Measurements from ENCODE around the gene FALEC.
"Not testable (repeated sequence)": the region's sequence is repeated elsewhere in the genome, so short reads cannot be mapped to it uniquely, and the experiment has no call there.

The FALEC gene

DNA sequence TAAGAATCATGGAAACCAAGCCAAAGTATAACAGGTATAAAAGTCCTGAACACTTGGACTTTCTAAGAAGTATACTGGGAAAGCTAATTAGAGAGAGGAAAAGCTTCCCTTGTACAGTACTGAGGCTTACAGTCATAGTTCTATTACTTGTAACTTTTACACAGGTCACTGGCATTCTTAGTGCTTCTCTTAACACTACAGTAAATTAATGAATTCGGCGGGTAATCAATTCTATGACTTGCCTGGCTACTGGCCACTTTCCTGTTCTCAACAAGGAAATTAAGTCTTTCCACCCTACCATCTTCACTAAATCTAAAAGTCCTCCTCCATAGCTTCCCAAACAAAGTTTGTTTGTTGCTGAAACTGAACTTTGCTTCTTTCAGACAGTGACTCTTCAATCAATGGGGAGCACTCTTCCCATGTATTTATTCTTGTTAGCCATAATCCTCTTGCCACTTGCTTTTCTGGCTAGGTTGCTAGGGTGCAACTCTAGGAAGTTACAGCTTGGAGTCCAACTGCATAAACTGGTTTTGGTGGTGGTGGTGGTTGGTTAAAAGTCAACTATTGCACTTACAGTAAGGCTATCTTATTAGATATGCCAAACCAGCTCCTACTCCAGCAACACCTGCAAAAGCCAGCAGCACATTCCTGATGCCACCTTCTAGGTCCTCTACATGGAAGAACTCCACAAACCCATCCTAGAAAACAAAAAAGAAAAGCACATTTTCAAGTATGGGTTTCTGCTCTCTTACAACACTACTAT lies 61.4 kb downstream of the FALEC start:
- no peak for FAIRE-seq

DNA sequence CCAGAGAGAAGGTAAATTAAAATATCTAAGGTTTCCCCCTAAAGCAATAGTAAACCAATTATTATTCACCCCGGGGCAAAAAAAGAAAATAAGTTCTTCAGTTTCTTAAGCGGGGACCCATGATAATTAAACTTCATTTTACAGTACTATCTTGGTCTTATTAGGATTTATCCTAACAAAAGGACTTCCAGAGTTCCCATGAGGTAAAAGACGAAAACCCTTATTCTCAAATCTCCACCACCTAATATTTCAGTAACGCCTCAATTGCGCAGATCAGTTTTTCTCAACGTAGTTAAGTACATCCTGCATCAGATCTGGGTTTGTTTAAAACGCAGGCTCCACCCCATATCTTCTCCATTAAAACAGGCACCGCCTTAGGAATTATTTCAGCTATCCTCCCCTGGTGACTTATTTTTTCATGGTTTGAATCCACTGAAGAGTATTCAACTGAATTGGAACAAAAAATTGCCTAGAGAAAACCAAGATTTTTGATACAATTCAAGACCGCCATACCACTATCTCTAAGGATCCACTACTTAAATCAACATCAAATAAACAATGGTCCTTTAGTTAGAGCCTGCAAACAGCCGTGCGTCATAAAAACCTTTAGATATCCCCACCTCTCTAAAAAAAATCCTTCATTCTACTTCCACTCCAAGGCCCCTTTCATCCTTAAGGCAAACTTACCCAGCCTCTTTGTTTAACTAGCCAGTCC lies 62.2 kb downstream of the FALEC start:
- FAIRE-seq: no peak

DNA sequence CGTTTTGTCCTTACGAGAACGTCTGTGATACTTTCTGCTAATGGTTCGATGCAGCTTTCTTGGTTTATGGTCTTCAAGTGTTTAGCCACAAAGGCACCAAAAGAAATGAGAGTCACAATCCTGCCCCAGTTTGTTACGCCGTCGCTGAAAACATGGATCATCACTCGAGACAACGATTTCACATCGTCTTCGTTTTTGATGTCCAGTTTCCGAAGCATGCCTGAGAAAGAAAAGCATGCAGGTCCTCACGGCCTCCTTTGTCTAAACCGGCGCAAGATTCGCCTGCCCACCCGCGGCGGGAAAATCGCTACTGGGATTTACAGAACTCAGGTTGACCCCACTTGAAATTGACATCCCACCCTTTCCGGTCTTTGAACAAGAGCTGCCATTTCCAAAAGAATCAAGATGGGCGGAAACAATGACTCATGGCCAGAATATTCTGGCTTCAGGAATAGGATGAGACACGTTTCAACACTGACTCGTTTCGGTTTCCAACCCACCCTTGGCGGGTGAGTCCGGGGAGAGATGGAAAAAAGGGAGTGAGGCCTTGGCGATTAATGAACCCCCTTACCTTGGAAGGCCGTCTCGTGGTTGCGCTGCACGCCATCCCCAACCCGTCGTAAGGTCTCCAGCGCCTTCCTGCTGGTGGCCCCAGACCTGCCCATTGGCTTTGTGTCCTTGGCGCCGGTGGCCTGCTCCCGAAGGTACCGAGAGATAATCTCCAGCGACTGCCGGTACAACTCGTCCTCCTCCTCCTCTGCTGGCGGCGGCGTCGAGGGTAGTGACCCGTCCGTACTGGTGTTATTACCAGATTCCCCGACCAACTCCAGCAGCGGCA lies 62.9 kb downstream of the FALEC start:
- FAIRE-seq: no peak

DNA sequence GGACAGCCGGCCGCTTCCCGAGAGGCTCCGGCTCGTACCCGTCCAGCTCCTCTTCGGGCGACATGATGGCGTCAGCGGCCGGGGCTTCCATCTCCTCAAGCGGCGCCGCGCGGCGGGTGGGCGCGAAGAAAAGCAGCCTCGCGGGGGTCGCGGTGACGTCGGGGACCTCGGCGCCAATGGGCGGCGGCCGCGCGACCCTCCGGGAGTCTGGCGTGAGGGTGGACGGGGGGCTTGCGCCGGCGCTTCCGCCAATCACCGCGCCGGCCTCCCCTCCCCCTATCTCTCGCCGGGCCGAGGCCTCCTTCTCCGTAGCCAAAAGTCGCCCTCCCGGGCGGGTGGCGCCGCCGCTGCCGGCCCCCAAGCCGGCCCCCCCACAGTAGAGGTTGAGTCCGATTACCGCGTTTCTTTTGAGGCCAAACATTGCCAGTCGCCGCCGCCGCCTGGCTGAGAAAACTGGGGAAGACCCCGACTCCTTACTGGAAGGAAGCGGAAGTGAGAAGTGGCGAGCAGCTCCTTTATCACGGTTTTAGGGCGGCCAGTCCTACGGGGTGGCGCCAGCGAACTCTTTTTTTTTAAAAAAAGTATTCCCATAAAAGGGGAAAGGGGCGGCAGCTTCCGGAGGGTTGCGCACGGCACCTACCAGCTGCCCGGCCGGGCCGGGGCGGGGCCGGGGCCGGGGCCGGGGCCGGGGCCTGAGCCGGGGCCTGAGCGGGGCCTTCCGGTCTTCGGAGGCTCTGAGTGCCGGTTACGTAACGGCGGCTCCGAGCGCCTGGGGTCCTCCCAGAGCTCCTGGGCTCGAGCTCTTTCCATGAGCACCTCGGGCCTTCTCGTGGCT lies 63.8 kb downstream of the FALEC start, which contains the start of gene MCL1:
Gene MCL1, minus strand, starts transcription at position 501 of the 835 bp plus-strand sequence. Its CDS starts 80 bp downstream, at position 421.
- no peak for FAIRE-seq

DNA sequence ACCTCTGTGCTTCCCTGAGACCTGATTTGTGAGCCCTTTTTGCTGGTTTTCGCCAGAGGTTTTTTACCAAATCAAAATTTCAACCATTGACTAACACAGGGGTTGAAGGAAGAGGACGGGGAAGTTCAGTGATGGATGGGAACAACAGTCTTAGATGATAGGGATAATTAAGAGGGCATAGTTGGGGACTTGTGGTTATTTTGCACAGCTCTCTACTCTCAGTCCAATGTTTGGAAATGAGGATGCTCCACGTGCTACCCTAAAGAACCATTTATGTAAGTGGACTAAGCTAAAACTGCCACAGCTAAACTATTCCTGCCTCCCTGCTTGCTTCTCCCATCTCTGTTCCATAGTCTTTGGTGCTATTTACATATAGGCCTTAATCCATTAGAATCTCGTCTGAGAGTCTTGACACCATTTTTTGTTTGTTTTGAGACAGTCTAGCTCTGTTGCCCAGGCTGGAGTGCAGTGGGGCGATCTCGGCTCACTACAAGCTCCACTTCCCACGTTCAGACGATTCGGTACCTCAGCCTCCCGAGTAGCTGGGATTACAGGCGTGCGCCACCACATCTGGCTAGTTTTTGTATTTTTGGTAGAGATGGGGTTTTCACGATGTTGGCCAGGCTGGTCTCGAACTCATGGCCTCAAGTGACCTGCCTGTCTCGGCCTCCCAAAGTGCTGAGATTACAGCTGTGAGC lies 64.5 kb downstream of the FALEC start:
- no peak for FAIRE-seq

DNA sequence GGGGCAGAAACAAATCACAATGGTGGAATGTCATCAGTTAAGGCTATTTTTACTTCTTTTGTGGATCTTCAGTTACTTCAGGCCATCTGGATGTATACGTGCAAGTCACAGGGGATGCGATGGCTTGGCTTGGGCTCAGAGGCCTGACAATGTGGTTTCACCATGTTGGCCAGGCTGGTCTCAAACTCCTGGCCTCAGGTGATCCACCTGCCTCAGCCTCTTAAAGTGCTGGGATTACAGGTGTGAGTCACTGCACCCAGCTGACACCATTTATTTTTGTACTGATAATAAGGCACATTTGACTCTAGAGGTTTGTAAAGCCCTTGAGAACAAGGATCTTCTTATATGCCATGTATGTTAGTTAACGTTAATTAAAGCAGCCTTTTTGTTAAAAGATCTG lies 65.4 kb downstream of the FALEC start:
- FAIRE-seq: not testable (repeated sequence)

DNA sequence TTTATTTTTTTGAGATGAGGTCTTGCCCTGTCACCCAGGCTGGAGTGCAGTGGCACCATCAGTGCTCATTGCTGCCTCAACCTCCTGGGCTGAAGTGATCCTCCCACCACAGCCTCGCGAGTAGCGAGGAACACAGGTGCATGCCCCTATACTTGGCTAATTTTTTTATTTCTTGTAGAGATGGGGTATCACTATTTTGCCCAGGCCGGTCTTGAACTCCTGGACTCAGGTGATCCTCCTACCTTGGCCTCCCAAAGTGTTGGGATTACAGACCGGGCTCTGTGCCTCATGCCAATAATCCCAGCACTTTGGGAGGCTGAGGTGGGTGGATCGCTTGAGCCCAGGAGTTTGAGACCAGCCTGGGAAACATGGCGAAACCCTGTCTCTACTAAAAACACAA lies 65.9 kb downstream of the FALEC start:
- not testable (repeated sequence) for FAIRE-seq

DNA sequence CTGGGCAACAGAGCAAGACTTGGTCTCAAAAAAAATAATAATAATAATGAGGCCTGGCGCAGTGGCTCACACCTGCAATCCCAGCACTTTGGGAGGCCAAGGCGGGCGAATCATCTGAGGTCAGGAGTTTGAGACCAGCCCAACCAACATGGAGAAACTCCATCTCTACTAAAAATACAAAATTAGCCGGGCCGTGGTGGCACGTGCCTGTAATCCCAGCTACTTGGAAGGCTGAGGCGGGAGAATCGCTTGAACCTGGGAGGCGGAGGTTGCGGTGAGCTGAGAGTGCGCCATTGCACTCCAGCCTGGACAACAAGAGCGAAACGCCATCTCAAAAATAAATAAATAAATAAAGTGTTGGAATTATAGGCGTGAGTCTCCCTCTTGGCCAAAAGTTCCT lies 66.4 kb downstream of the FALEC start:
- not testable (repeated sequence) for FAIRE-seq

DNA sequence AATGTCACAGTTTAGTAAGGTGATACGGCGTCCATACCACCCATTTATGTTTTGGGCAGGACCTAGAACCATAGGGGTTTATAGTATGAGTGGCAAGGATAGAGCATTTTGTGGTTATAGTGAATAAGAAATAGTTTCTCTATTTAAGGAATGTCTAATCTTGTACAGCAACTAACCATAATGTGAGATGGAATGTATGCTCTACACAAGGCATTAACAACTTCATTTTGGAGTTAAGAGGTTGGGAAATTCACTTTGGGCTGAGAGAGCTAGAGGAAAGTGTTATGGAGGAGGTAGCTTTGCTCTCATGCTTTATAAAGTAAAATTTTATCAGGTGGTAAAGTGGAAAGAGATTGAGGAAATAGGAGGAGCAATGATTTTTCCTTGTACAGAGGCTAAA lies 66.8 kb downstream of the FALEC start:
- FAIRE-seq: no peak

Data from G401.6 (cell line).